Endothelial cell of umbilical vein (primary cell): Measurements from ENCODE around the gene ITGA3. TPM values are rescaled to one million over a fixed set of nuclear protein-coding genes. Genes with fewer than 3 reads are reported as not detected.

Experiments
- BruUV-seq: library from RNA; stranded (reverse); fragments of 400-500 nt; replicated peaks from 2 replicates; lab custom pipeline; 2021; lab: Mats Ljungman, UMichigan
- CTCF ChIA-PET: fragments of 300-600, 350-600 bp; sonication (Branson Sonifier 250); formaldehyde crosslinking; loops from one replicate; lab custom pipeline; 2021; ENCODE audit warnings: antibody characterized with exemption, inconsistent platforms; lab: Charles Lee
- POLR2A ChIA-PET: fragments of 300-600, 350-600 bp; sonication (Branson Sonifier 250); formaldehyde crosslinking; loops from one replicate; lab custom pipeline; 2021; ENCODE audit warnings: antibody characterized with exemption, inconsistent platforms; lab: Charles Lee
- DNase-seq: peaks from one replicate; pipeline ENCODE4 v3.0.0-alpha.2; 2011; ENCODE audit warnings: low read depth, low spot score
- FAIRE-seq: peaks from 2 replicates; lab custom pipeline; 2011; peaks lifted over from hg19 to GRCh38; lab: Jason Lieb, UNC
- H2AFZ ChIP-seq: 2 replicates; pipeline ENCODE4 v1.6.0; 2012; ENCODE audit warnings: low read depth, low read length, control low read depth, inconsistent platforms
- H3K27ac ChIP-seq: 2 replicates; pipeline ENCODE4 v1.5.1; 2011; ENCODE audit warnings: low read depth, mild to moderate bottlenecking, control low read depth, low read length, moderate library complexity; ENCODE audit not compliant: insufficient read depth
- H3K27me3 ChIP-seq, 2 experiments: 2 replicates each; pipeline versions ENCODE4 v1.6.0 to v1.6.1; 2011; ENCODE audit warnings: low read length in 2 of 2, mixed read lengths in 1 of 2; ENCODE audit not compliant: control insufficient read depth in 2 of 2, insufficient read depth in 2 of 2
- H3K36me3 ChIP-seq, 2 experiments: 2 replicates in 1 of 2; 3 replicates in 1 of 2; pipeline ENCODE4 v1.5.1; 2011; ENCODE audit warnings: low read length in 2 of 2, mild to moderate bottlenecking in 1 of 2, moderate library complexity in 1 of 2; ENCODE audit not compliant: control insufficient read depth in 2 of 2, insufficient read depth in 2 of 2; ENCODE audit errors: extremely low read depth in 1 of 2
- H3K4me1 ChIP-seq: 3 replicates; pipeline ENCODE4 v1.5.1; 2011; ENCODE audit warnings: mild to moderate bottlenecking, low read length; ENCODE audit not compliant: control insufficient read depth, insufficient read depth; ENCODE audit errors: extremely low read depth
- H3K4me2 ChIP-seq: 2 replicates; pipeline ENCODE4 v1.6.1; 2011; ENCODE audit warnings: low read length, control low read depth, mixed read lengths; ENCODE audit not compliant: insufficient read depth
- H3K4me3 ChIP-seq, 3 experiments: fragments of 200-600 bp in 1 of 3; sonication (generic), shearing (Covaris generic) in 1 of 3; replicated peaks in 1 of 3; 2 replicates each; pipeline ENCODE4 v1.5.1; 2011 to 2016; ENCODE audit warnings: control low read depth in 3 of 3, low read length in 3 of 3, mild to moderate bottlenecking in 2 of 3, inconsistent platforms in 1 of 3, low read depth in 1 of 3, moderate library complexity in 1 of 3; ENCODE audit not compliant: insufficient read depth in 1 of 3
- H3K79me2 ChIP-seq: 2 replicates; pipeline ENCODE4 v1.6.0; 2012; ENCODE audit warnings: low read length, inconsistent platforms; ENCODE audit not compliant: control insufficient read depth, insufficient read depth
- H3K9ac ChIP-seq: replicated peaks from 2 replicates; pipeline ENCODE3; 2011; ENCODE audit warnings: low read length, control low read depth; ENCODE audit not compliant: insufficient read depth; ENCODE audit errors: extremely low read depth
- H3K9me1 ChIP-seq: replicated peaks from 3 replicates; pipeline ENCODE4 v1.6.0; 2011; ENCODE audit warnings: mild to moderate bottlenecking, low read length; ENCODE audit not compliant: control insufficient read depth, insufficient read depth; ENCODE audit errors: extremely low read depth
- H3K9me3 ChIP-seq: replicated peaks from 2 replicates; pipeline ENCODE4 v1.5.1; 2012; ENCODE audit warnings: low read length, inconsistent platforms; ENCODE audit not compliant: control insufficient read depth, insufficient read depth
- H4K20me1 ChIP-seq: replicated peaks from 2 replicates; pipeline ENCODE3; 2011; ENCODE audit warnings: mild to moderate bottlenecking, low read length; ENCODE audit not compliant: control insufficient read depth, insufficient read depth; ENCODE audit errors: extremely low read depth
- CTCF ChIP-seq, 2 donors: IDR thresholded peaks; 1 replicate in 1 of 2; 2 replicates in 1 of 2; pipeline ENCODE4 v1.5.1; 2011; ENCODE audit warnings: low read length in 2 of 2, mild to moderate bottlenecking in 2 of 2, moderate library complexity in 2 of 2, control low read depth in 1 of 2, inconsistent platforms in 1 of 2, low read depth in 1 of 2; ENCODE audit not compliant: insufficient read depth in 1 of 2; ENCODE audit errors: extremely low read depth in 1 of 2
- GATA2 ChIP-seq: IDR thresholded peaks from 2 replicates; pipeline ENCODE4 v1.7.0; 2011; ENCODE audit warnings: low read depth, mild to moderate bottlenecking, moderate library complexity, mixed read lengths, low read length; ENCODE audit not compliant: insufficient read length, insufficient read depth
- JUN ChIP-seq: IDR thresholded peaks from 2 replicates; pipeline ENCODE4 v1.6.1; 2011; ENCODE audit warnings: borderline replicate concordance, low read depth; ENCODE audit not compliant: insufficient read length, insufficient read depth
- MYC ChIP-seq: IDR thresholded peaks from one replicate; pipeline ENCODE4 v1.6.1; 2011; ENCODE audit warnings: mild to moderate bottlenecking, low read depth, low read length
- POLR2AphosphoS5 ChIP-seq: IDR thresholded peaks from 2 replicates; pipeline ENCODE4 v1.6.1; 2012; ENCODE audit warnings: low read depth, mild to moderate bottlenecking, control low read depth, low read length, moderate library complexity; ENCODE audit not compliant: insufficient read depth
- dilution Hi-C: fragments of 300-500 bp; cut with MboI; formaldehyde crosslinking; loops from one replicate; pipeline ENCODE4 v1.15.0; 2019; ENCODE audit warnings: low sequenced_read_pairs; ENCODE audit not compliant: extremely low pct_ligation_motif_present
- intact Hi-C: fragments of 100-400 bp; cut with micrococcal nuclease; formaldehyde crosslinking; loops from one replicate; pipeline ENCODE4 v1.10.0; 2022
- polyA plus RNA-seq, 4 experiments: library from polyadenylated mRNA; depleted of rRNA in 3 of 4; stranded (reverse) in 3 of 4; unstranded in 1 of 4; fragments of >200 nt; gene quantifications; 2 replicates each; pipeline versions ENCODE4 v1.2.1 to v1.2.3, GENCODE V29; 2011 to 2012; ENCODE audit warnings: missing spikeins in 1 of 4
- total RNA-seq: library from RNA; stranded (reverse); gene quantifications from 2 replicates; pipeline ENCODE4 v1.2.3, GENCODE V29; 2021

The ITGA3 gene
- total and polyA plus RNA-seq, 2 donors (not counting 3 experiments of a cell fraction or from before 2014, with no cell fraction given) = 92.7 to 112 TPM

GRCh38 chr17:50022463-50023130 lies 33.3 kb upstream of the ITGA3 start:
- H3K9ac ChIP-seq = no peak overlapping the region
- no peak overlapping the region for H3K27ac ChIP-seq
- no peaks in the 10 kb centered on the region for H4K20me1 ChIP-seq
- dilution Hi-C loops (no loop called here), intact Hi-C loops (no loop called here)
- BruUV-seq = no TSS peak
- no peaks in the 10 kb centered on the region for H3K9me3 ChIP-seq
- ChIA-PET POLR2A (no interaction called here), CTCF (interaction anchor here (0.8 to 1.2 kb wide), 5 partner anchors 8 to 72 kb away, joined by 3 to 10 read pairs (median 5); partner anchors contain the start of gene ITGA3)
- H3K4me2 ChIP-seq = no peak overlapping the region
- no peak for FAIRE-seq
- no peaks in the 10 kb centered on the region for H3K79me2 ChIP-seq
- no peak overlapping the region for H2AFZ ChIP-seq
- no peaks in the 10 kb centered on the region for H3K9me1 ChIP-seq
- DNase-seq = no peak
- H3K4me1 ChIP-seq = peaks cover 6% of the 10 kb centered on the region
- H3K4me3 ChIP-seq = no peak overlapping the region
- no peaks in the 10 kb centered on the region for H3K36me3 ChIP-seq
- H3K27me3 ChIP-seq = peaks cover 0 to 8% of the 10 kb centered on the region in 2 experiments
- no peak for TF ChIP-seq CTCF (IDR thresholded peaks at IDR 0.05; ENCODE audit: extremely low read depth in 1 of 2, insufficient read depth in 1 of 2, low read depth in 1 of 2, low read length in 2 of 2)
- TF ChIP-seq GATA2 = no peak
- TF ChIP-seq JUN = no peak

- Histone ChIP-seq H3K4me2 (no peak overlapping the region), H3K27ac (no peak overlapping the region), H2AFZ (no peak overlapping the region), H3K79me2 (no peaks in the 10 kb centered on the region), H3K4me1 (peaks cover 15% of the 10 kb centered on the region), H3K27me3 (peaks cover 0 to 5% of the 10 kb centered on the region in 2 experiments), H4K20me1 (no peaks in the 10 kb centered on the region), H3K4me3 (no peak overlapping the region), H3K9ac (no peak overlapping the region), H3K9me3 (no peaks in the 10 kb centered on the region), H3K36me3 (no peaks in the 10 kb centered on the region), H3K9me1 (no peaks in the 10 kb centered on the region)
- no TSS peak for BruUV-seq
- dilution Hi-C loops = no loop called here
- TF ChIP-seq POLR2AphosphoS5 = no peak
- no peak for TF ChIP-seq MYC
- no peak for TF ChIP-seq CTCF (IDR thresholded peaks at IDR 0.05; ENCODE audit: extremely low read depth in 1 of 2, insufficient read depth in 1 of 2, low read depth in 1 of 2, low read length in 2 of 2)
- FAIRE-seq = no peak
- POLR2A ChIA-PET = no interaction called here
- intact Hi-C loops = no loop called here
- CTCF ChIA-PET = no interaction called here
- DNase-seq = no peak
Observed at GRCh38 chr17:50023520-50023919, 32.4 kb upstream of the ITGA3 start.
